Ovary (tissue), 9 donors: Measurements from ENCODE around the gene LMNTD2. TPM values are rescaled to one million over a fixed set of nuclear protein-coding genes. Genes with fewer than 3 reads are reported as not detected.

ENCODE experiments used
- DNase-seq, 5 donors: peaks; one replicate each; pipeline ENCODE4 v3.0.0-alpha.2; 2019 to 2020
- H3K27ac ChIP-seq, 2 donors: fragments of 200-600 bp; one replicate each; pipeline versions ENCODE4 v1.5.1 to v1.8.0; 2019 to 2022
- H3K27me3 ChIP-seq: fragments of 200-600 bp; one replicate; pipeline ENCODE4 v1.8.0; 2022
- H3K36me3 ChIP-seq: fragments of 200-600 bp; sonication (generic); one replicate; pipeline ENCODE4 v1.5.1; 2019
- H3K4me1 ChIP-seq: one replicate; pipeline ENCODE4 v1.8.1; 2013; ENCODE audit warnings: mild to moderate bottlenecking, moderate library complexity; ENCODE audit not compliant: insufficient read depth
- H3K4me3 ChIP-seq: fragments of 200-600 bp; sonication (generic); one replicate; pipeline ENCODE4 v1.5.1; 2017
- H3K9me3 ChIP-seq, 2 donors: fragments of 200-600 bp in 1 of 2; sonication (generic) in 1 of 2; one replicate each; pipeline versions ENCODE4 v1.5.1 to v1.8.1; 2013 to 2019; ENCODE audit warnings: mild to moderate bottlenecking in 1 of 2, moderate library complexity in 1 of 2
- EP300 ChIP-seq: sonication (generic); formaldehyde crosslinking; IDR thresholded peaks from one replicate; pipeline ENCODE4 v1.6.1; 2017; ENCODE audit warnings: antibody characterized with exemption
- POLR2A ChIP-seq: fragments of 450-650 bp; IDR thresholded peaks from one replicate; pipeline ENCODE4 v1.6.1; 2017; ENCODE audit warnings: antibody characterized with exemption, mild to moderate bottlenecking, moderate library complexity
- WGBS, 3 donors: extraction: QIAGEN DNeasy Blood & Tissue Kit in 1 of 3; methylation state at CpG; one replicate each; pipeline versions ENCODE4 v1.1.5 to v1.1.7; 2013 to 2017; 5-methylcytosine and 5-hydroxymethylcytosine counted together
- intact Hi-C, 4 donors: fragments of 100-400 bp; cut with DNase I; formaldehyde crosslinking; loops; one replicate each; pipeline versions ENCODE4 v1.11.0 to v1.15.1; 2022 to 2023
- polyA plus RNA-seq, 2 donors: library from polyadenylated mRNA; stranded (reverse); fragments of 200-250 nt in 1 of 2; fragments of 350-450 nt in 1 of 2; fragmentation: Illumina TruSeq in 1 of 2; extraction: RNeasy Lipid Tissue Mini Kit (QIAGEN cat#74804) in 1 of 2; gene quantifications; one replicate each; pipeline ENCODE4 v1.2.3, GENCODE V29; 2013 to 2014
- total RNA-seq, 7 donors: library from RNA; depleted of rRNA in 2 of 7; stranded (reverse); fragments of >200 nt in 2 of 7; fragmentation: NEBNext Ultra II Directional in 3 of 7; extraction: Animal tissue kit (Norgen Biotek cat#: 25700) in 3 of 7; gene quantifications; one replicate each; pipeline versions ENCODE4 v1.1.0 to v1.2.4, GENCODE V29; 2016 to 2023
- TF ChIP-seq, protein P1 (sequence below), 3 donors: fragments of 450-650 bp in 2 of 3; fragments of 200-600 bp in 1 of 3; IDR thresholded peaks; one replicate each; pipeline versions ENCODE4 v1.5.1 to v1.8.0; 2016 to 2022; ENCODE audit warnings: antibody characterized with exemption in 3 of 3, mild to moderate bottlenecking in 1 of 3
- donor health status: DM: no; HTN: no; CAD: no; lungs with moderate emphysema.
- donor health status: DM: no; HTN: no; CAD: no.
- donor health status: Bipolar disorder and iron deficiency.
- donor health status: DM: yes; HTN: yes; CAD: no.
- donor health status: DM: no; HTN: no; CAD: no.
- donor health status: DM: yes; HTN: yes; CAD: no.

Gene LMNTD2
- total and polyA plus RNA-seq, 9 donors, result 0.70 to 7.6 (median 1.2) TPM; not detected in 1

DNA sequence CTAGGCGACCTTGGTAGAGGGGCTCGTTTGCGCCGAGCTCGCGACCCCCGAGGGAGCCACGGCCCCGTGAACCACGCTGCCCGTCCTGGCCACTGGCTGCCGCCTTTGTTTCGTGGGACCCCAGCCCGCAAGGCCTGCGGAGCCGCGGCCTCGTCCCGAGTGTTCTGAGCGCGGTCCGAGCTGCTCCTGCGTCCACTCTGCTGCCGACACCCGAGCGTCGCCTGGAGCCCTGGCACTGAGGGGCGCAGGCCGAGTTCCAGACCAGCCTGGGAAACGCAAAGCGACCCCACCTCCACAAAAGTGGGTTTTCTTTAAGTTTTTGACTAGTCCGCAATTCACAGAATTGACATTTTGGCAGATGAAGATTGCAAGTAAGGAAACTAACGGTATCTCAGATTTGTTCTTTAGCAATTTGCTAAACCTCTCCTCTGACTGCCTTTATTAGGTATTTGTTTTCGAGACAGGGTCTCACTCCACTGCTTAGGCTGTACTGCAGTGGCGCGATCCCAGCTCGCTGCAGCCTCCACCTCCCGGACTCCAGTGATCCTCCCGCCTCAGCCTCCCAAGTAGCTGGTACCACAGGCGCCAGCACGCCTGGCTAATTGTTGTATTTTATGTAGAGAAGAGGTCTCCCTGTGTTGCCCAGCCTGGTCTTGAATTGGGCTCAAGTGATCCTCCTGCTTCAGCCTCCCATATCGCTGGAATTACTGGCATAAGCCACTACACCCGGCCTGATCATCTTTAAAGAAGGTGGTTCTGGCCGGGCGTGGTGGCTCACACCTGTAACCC, 52.6 kb downstream of the LMNTD2 start:
- DNase-seq, result peak in 4 of 5 donors; percentile 31 to 59 (median 52)
- peak overlapping the region; percentile 7 to 98 for H3K27ac ChIP-seq
- TF ChIP-seq EP300 (no peak), POLR2A (no peak)
- TF ChIP-seq, protein P1, sequence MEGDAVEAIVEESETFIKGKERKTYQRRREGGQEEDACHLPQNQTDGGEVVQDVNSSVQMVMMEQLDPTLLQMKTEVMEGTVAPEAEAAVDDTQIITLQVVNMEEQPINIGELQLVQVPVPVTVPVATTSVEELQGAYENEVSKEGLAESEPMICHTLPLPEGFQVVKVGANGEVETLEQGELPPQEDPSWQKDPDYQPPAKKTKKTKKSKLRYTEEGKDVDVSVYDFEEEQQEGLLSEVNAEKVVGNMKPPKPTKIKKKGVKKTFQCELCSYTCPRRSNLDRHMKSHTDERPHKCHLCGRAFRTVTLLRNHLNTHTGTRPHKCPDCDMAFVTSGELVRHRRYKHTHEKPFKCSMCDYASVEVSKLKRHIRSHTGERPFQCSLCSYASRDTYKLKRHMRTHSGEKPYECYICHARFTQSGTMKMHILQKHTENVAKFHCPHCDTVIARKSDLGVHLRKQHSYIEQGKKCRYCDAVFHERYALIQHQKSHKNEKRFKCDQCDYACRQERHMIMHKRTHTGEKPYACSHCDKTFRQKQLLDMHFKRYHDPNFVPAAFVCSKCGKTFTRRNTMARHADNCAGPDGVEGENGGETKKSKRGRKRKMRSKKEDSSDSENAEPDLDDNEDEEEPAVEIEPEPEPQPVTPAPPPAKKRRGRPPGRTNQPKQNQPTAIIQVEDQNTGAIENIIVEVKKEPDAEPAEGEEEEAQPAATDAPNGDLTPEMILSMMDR (IDR thresholded peaks at IDR 0.05), result no peak
- no peaks in the 10 kb centered on the region for H3K9me3 ChIP-seq
- no peaks in the 10 kb centered on the region for H3K36me3 ChIP-seq
- H3K27me3 ChIP-seq, result no peaks in the 10 kb centered on the region
- intact Hi-C loops, result loop anchor here in 1 of 4 donors (10.0 kb wide), 1 partner anchor 53 kb away; the partner anchor contains the start of gene PTDSS2
- H3K4me3 ChIP-seq, result peak overlapping the region; percentile 94
- H3K4me1 ChIP-seq, result peaks cover 14% of the 10 kb centered on the region
- WGBS, 3 donors, result 27 to 30% (median 29%) methylated on average over 44 to 45 of the region's 45 CpGs

DNA sequence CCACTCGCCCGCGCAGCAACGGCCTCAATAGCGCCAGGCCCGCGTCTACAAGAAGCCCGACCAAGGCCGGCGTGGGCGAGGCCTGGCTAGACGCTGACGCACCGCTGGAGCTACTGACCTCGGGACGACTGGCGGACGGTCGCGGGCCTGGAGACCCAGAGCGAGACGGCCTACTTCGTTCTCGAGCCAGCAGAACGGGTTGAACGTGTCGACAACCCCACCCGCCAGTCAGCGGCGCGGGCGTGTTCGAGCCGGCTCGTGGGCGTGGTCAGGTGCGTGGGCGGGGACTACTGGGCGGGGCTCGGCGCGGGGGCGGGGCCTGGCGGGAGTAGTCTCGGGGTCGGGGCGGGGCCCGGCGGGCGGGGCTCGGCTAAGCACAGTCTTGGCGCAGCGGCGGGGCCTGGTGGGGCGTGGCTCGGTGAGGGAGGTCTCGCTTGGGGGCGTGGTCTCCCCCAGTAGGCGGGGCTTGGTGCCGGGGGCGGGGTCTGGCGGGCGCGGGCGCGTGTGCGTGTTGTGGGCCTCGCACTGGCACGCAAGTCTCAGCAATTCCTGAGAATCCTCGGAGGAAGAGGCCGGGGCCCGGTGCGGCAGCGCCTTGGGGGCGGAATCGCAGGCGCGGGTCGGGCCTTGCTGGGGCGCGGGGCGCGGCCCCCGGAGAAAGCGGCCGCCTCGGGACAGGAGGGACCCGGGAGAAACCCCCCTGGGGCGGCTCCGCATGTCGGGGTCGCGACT, 53.4 kb downstream of the LMNTD2 start, which contains the start of gene RNH1:
Gene RNH1, minus strand, starts transcription at position 248 of the 732 bp plus-strand sequence. CDS start 5,080 bp downstream, outside the sequence.
- H3K27ac ChIP-seq, result peak within 1 kb of the TSS; percentile 77 to 98
- peak within 1 kb of the TSS; percentile 94 for H3K4me3 ChIP-seq
- H3K9me3 ChIP-seq, result no peaks in the 10 kb centered on the region
- peak; percentile 99 to 100 (median 99) for DNase-seq
- TF ChIP-seq POLR2A (peak; percentile 77), EP300 (no peak)
- TF ChIP-seq, protein P1 (IDR thresholded peaks at IDR 0.05), result no peak
- WGBS, 3 donors, result 0 to 1% (median 0%) methylated on average over 54 to 93 of the region's 93 CpGs
- intact Hi-C loops, result loop anchor here in 1 of 4 donors (10.0 kb wide), 1 partner anchor 52 kb away; the partner anchor contains the start of gene PTDSS2
- H3K36me3 ChIP-seq, result no peaks in the 10 kb centered on the region
- H3K27me3 ChIP-seq, result no peaks in the 10 kb centered on the region
- peaks cover 14% of the 10 kb centered on the region for H3K4me1 ChIP-seq

DNA sequence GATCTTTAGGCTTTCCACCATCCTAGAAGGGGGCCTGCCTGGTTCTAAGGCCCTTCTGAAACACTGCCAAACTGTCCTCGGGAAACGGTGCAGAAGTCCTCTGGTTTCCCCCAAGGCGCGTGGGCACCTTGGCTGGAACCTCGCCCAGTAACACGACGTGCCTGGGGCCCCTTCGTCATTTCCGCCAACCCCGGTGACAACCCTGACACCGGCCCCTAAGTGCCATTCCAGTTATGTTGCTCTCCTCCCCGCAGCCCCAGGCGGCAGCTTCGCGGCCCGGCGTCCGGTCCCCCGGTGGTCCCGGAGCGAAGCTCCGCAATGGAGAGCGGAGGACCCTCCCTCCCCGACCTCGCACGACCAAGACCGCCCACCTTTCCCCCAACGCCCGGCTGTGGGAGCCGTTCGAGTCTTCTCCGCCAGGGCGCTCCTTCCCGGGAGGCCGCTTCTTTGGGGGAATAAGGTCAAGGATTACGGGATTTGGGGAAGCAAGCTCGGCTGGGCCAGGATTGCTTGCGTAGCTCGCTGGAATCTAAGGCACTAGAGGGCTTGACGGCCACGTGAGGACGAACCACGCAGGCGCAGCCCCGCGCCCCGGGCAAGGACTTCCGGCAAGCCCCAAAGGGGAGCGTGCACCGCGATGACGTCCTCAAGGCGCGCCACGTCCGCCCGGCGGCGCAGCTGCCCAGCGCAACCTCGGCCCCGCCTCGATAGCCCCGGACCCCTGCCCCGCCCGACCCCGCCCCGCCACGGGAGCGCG, 54.1 kb downstream of the LMNTD2 start:
- H3K4me3 ChIP-seq, result peak overlapping the region; percentile 94
- intact Hi-C loops, result loop anchor here in 1 of 4 donors (10.0 kb wide), 1 partner anchor 52 kb away; the partner anchor contains the start of gene PTDSS2
- 0 to 1% (median 0%) methylated on average over 64 to 71 of the region's 71 CpGs for WGBS, 3 donors
- H3K9me3 ChIP-seq, result no peaks in the 10 kb centered on the region
- H3K27ac ChIP-seq, result peak overlapping the region; percentile 77 to 98
- H3K36me3 ChIP-seq, result no peaks in the 10 kb centered on the region
- peak; percentile 98 to 99 (median 99) for DNase-seq
- H3K27me3 ChIP-seq, result no peaks in the 10 kb centered on the region
- H3K4me1 ChIP-seq, result peaks cover 14% of the 10 kb centered on the region
- TF ChIP-seq POLR2A, result peak; percentile 68
- peak; percentile 13 for TF ChIP-seq EP300
- TF ChIP-seq, protein P1 (IDR thresholded peaks at IDR 0.05), result peak in 2 of 3 donors; percentile 37 to 38

DNA sequence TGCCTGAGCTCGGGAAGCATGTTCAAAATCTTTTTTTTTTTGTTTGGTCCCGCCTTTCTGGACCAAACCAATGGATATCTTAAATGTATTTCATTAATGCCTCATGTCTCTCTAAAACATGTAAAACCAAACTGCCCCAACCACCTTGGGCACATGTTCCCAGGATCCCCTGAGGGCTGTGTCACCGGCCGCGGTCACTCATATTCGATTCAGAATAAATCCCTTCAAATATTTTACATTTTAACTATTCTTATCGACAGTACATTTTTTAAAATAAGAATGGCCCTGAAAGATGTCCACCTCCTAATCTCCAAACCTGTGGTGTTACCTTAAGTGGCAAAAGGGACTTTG, 55.6 kb downstream of the LMNTD2 start:
- WGBS, 3 donors, result 45 to 54% (median 49%) methylated on average over 7 of the region's 7 CpGs
- intact Hi-C loops, result loop anchor here in 1 of 4 donors (10.0 kb wide), 1 partner anchor 50 kb away; the partner anchor contains the start of gene PTDSS2
- Histone ChIP-seq H3K27ac (no peak overlapping the region), H3K9me3 (no peaks in the 10 kb centered on the region), H3K4me1 (peaks cover 14% of the 10 kb centered on the region), H3K36me3 (no peaks in the 10 kb centered on the region), H3K4me3 (peak overlapping the region; percentile 25), H3K27me3 (no peaks in the 10 kb centered on the region)
- DNase-seq, result no peak
- TF ChIP-seq, protein P1 (IDR thresholded peaks at IDR 0.05), result no peak
- no peak for TF ChIP-seq POLR2A
- TF ChIP-seq EP300, result no peak
